Glutamatergic neuron (in vitro differentiated cells): ENCODE results near the gene PANK3. TPM values are rescaled to one million over a fixed set of nuclear protein-coding genes. Genes with fewer than 3 reads are reported as not detected.

Experiments used
- DNase-seq: peaks from one replicate; pipeline ENCODE4 v3.0.0; 2022
- H3K27ac Mint-ChIP-seq: one replicate; pipeline ENCODE4 v1.8.0; 2020; ENCODE audit warnings: mild to moderate bottlenecking, mixed read lengths, inconsistent platforms; ENCODE audit not compliant: unreplicated experiment
- H3K27me3 Mint-ChIP-seq: one replicate; pipeline ENCODE4 v1.8.0; 2020; ENCODE audit warnings: mild to moderate bottlenecking, moderate library complexity, mixed read lengths, inconsistent platforms; ENCODE audit not compliant: unreplicated experiment
- H3K36me3 Mint-ChIP-seq: one replicate; pipeline ENCODE4 v1.8.0; 2020; ENCODE audit warnings: mild to moderate bottlenecking, mixed read lengths, inconsistent platforms; ENCODE audit not compliant: unreplicated experiment
- H3K4me1 Mint-ChIP-seq: one replicate; pipeline ENCODE4 v1.8.0; 2020; ENCODE audit warnings: mild to moderate bottlenecking, low read depth, mixed read lengths, inconsistent platforms; ENCODE audit not compliant: unreplicated experiment
- H3K4me3 Mint-ChIP-seq: one replicate; pipeline ENCODE4 v1.8.0; 2020; ENCODE audit warnings: mild to moderate bottlenecking, mixed read lengths, inconsistent platforms; ENCODE audit not compliant: unreplicated experiment
- H3K9me3 Mint-ChIP-seq: one replicate; pipeline ENCODE4 v1.8.0; 2020; ENCODE audit warnings: mild to moderate bottlenecking, moderate library complexity, mixed read lengths, inconsistent platforms; ENCODE audit not compliant: unreplicated experiment
- long read RNA-seq: library from polyadenylated mRNA; unstranded; transcript quantifications from one replicate; pipeline ENCODE4 v2.0.0, GENCODE V29; 2020; ENCODE audit not compliant: unreplicated experiment
- total RNA-seq: library from RNA; stranded (reverse); fragmentation: NEBNext Ultra II Directional; extraction: Animal tissue kit (Norgen Biotek cat#: 25700); gene quantifications from one replicate; pipeline ENCODE4 v1.2.1, GENCODE V29; 2021; ENCODE audit not compliant: unreplicated experiment
- TF ChIP-seq, protein P1 (sequence below): fragments of 200-600 bp; sonication (generic); IDR thresholded peaks from one replicate; pipeline ENCODE4 v1.5.0; 2021; ENCODE audit not compliant: partially characterized antibody, unreplicated experiment

The PANK3 gene
- 153 TPM for total RNA-seq
- long read RNA-seq, full-length matches to known transcripts: 2 of 5 reads
- long read RNA-seq, partial matches to known transcripts: 1 of 5 reads
- long read RNA-seq, other reads (novel, unspliced or antisense): 2 of 5 reads

DNA sequence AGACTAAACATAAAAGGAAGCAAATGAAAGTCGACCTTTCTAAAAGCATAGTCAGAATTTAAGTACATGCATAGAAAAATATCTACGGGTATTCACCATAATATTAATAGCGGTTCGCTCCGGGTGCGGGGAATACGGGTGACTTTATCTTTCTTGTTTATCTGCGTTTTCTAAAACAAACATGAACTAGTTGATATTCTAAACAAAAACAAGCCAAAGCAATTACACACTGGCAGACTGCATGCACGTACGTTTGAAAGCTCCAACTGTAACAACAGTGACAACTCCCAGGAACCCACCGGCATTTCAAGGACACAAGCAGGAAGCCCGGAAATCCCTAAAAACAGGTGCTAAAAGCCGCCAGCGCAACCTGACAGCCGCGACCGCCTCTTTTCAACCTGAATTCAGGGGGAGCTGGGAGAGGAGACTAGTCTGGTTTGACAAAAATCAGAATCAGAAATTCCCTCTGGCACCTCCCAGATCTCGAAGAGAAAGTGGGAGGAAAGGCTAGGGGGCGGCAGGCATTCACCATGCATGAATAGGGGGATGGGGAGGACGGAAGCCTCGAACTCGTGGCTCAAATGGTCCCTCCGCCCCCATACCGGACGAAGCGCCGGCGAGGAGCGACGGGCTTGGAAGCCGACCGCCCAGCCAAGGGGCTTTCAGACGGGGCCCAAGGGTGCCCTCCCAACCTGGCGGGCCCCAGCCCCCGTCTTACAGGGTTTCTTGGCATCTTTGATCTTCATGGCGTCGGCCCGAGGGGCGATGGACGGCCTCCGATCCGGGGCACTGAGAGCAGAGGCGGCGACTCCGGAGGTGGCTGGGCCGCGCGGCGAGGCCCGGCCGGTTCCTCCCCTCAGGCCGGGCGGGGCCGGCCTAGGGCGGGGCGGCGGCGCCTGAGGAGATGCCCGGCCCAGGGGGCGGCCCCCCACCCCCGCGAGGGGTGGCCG is at the start of gene PANK3:
Gene PANK3 (minus strand): TSS at position 831 of the 950 bp plus-strand sequence. CDS start 85 bp downstream, at position 746.
- Mint-ChIP-seq H3K9me3 (peaks cover 6% of the 10 kb centered on the region), H3K4me1 (peaks cover 22% of the 10 kb centered on the region), H3K4me3 (peak within 1 kb of the TSS; percentile 98)

DNA sequence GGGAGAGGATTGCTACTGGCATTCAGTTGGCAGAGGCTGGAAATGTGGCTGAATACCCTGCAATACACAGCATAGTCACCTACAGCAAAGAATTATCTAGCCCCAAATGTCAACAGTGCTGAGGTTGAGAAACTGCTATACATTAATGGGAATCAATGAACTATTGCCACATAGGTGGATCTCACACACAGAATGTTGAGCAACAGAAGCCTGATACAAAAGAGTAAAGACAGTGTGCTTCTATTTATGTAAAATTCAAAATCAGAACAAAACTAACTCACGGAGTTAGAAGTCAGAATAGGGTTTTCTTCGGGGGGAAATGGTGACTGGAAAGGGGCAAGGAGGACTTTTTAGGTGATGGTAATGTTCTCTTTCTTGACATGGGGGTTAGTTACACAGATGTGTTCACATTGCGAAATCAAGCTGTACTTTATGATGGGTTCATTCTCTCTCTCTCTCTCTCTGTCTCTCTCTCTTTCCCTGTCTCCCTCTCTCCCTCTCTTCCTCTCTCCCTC is 45.7 kb upstream of the PANK3 start:
- Mint-ChIP-seq H3K9me3 (no peaks in the 10 kb centered on the region), H3K4me3 (no peak overlapping the region), H3K4me1 (peaks cover 5% of the 10 kb centered on the region), H3K27me3 (peaks cover 1% of the 10 kb centered on the region), H3K36me3 (peaks cover 13% of the 10 kb centered on the region), H3K27ac (no peak overlapping the region)
- no peak for DNase-seq
- TF ChIP-seq, protein P1, sequence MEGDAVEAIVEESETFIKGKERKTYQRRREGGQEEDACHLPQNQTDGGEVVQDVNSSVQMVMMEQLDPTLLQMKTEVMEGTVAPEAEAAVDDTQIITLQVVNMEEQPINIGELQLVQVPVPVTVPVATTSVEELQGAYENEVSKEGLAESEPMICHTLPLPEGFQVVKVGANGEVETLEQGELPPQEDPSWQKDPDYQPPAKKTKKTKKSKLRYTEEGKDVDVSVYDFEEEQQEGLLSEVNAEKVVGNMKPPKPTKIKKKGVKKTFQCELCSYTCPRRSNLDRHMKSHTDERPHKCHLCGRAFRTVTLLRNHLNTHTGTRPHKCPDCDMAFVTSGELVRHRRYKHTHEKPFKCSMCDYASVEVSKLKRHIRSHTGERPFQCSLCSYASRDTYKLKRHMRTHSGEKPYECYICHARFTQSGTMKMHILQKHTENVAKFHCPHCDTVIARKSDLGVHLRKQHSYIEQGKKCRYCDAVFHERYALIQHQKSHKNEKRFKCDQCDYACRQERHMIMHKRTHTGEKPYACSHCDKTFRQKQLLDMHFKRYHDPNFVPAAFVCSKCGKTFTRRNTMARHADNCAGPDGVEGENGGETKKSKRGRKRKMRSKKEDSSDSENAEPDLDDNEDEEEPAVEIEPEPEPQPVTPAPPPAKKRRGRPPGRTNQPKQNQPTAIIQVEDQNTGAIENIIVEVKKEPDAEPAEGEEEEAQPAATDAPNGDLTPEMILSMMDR: no peak

More for the DNA sequence above, at the start of gene PANK3:
- Mint-ChIP-seq H3K27me3 (peaks cover 10% of the 10 kb centered on the region), H3K36me3 (no peaks in the 10 kb centered on the region), H3K27ac (peak within 1 kb of the TSS; percentile 99)
- TF ChIP-seq, protein P1: no peak
- peak; percentile 75 for DNase-seq

DNA sequence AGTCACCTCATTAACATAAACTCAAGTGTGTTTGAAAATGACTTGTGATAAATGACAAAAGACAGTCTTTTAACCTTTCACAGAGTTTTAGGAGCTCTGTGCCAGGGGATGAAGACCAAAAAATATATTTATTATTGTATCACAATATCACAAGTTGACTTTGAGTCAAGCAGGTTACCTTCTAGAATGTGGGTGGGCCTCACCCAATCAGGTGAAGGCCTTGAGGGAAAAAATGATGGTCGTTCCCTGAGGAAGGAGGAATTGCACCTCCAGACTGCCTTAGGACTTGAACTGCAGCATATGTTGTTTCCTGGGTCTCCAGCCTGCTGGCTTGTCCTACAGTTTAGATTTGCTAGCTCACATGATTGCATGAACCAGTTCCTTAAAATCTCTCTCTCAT is 41.6 kb upstream of the PANK3 start:
- no peaks in the 10 kb centered on the region for H3K4me1 Mint-ChIP-seq
- H3K36me3 Mint-ChIP-seq: no peaks in the 10 kb centered on the region
- TF ChIP-seq, protein P1: no peak
- no peak overlapping the region for H3K27ac Mint-ChIP-seq
- peaks cover 2% of the 10 kb centered on the region for H3K9me3 Mint-ChIP-seq
- no peak for DNase-seq
- H3K27me3 Mint-ChIP-seq: peaks cover 3% of the 10 kb centered on the region
- H3K4me3 Mint-ChIP-seq: no peak overlapping the region

DNA sequence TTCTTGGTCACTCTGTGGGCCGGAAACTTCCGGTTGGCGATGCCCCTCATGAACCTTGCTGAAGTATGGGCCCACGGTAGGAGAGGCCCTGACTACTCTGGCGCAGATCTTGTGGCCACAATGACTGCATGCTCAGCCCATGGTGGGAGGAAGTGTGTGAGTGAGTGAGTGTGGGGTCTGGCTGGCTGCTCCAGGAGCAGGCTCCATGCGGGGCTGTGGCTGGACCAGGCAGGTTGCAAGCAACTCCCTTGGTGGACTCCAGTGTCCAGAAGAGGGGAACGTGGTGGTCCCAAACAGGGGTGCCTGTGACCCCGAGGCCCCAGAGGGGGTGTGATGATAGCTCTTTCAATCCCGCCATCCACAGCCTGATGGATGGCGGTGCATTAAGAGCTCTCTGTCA is 35.5 kb upstream of the PANK3 start:
- H3K4me3 Mint-ChIP-seq: no peak overlapping the region
- TF ChIP-seq, protein P1: no peak
- peaks cover 3% of the 10 kb centered on the region for H3K27me3 Mint-ChIP-seq
- no peaks in the 10 kb centered on the region for H3K36me3 Mint-ChIP-seq
- H3K27ac Mint-ChIP-seq: no peak overlapping the region
- H3K4me1 Mint-ChIP-seq: no peaks in the 10 kb centered on the region
- DNase-seq: no peak
- peaks cover 2% of the 10 kb centered on the region for H3K9me3 Mint-ChIP-seq

DNA sequence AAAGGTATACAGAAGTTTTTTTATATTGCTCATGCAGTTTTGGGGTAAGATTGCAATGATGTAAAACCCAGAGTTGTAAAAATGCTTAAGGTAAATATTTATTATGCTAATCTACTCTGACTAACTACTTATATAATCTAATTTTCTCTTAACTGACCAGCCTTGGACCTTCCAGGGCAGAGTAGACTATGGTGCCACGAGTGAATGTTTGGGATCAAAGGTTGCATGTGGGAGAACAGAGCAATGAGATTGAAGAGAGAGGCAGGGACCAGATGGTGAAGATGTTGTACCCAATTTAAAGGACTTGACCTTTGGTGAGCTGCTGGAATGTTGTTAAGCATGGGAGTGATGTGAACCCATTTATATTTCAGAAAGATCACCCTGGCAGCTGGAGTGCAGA is 34.8 kb upstream of the PANK3 start:
- no peaks in the 10 kb centered on the region for H3K36me3 Mint-ChIP-seq
- no peak for DNase-seq
- TF ChIP-seq, protein P1: no peak
- H3K4me3 Mint-ChIP-seq: no peak overlapping the region
- H3K4me1 Mint-ChIP-seq: no peaks in the 10 kb centered on the region
- peaks cover 3% of the 10 kb centered on the region for H3K27me3 Mint-ChIP-seq
- H3K27ac Mint-ChIP-seq: no peak overlapping the region
- peaks cover 2% of the 10 kb centered on the region for H3K9me3 Mint-ChIP-seq
